ENCODE measurements around the gene TNFSF9.

DNA sequence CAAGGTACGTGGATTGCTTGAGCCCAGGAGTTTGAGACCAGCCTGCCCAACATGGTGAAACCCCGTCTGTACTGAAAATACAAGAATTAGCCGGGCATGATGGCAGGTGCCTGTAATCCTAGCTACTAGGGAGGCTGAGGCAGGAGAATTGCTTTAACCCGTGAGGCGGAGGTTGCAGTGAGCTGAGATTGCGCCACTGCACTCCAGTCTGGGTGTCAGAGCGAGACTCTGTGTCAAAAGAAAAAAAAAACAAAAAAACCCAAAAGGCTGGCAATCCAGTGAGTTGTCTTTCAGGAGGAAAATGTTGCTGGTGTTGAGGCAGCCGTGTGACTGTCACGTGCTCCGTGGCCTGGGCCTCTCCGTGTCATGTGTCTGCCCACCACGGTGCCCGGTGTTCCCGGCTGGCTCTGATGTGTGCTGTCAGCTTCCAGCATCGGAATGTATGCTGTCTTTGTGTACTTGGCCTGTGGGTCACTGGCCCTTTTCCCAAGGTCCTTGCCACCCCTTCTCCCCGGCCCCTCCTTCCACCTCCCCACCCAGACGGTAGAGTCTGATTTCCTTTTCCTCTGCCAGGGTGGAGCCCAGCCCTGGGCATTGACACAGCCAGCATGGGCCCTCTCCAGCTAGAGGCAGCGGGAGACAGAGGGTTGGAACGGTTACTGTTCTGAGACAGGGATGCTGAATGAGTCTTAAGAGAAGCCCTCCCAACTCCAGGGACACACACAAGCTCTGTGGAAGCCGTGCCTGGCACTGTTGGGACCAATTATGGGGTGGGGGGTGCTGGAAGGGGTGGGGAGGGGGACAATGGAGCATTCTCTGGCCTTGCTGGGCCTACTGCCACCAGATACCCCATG, 21.5 kb upstream of the TNFSF9 start:
- TF ChIP-seq, protein P1, sequence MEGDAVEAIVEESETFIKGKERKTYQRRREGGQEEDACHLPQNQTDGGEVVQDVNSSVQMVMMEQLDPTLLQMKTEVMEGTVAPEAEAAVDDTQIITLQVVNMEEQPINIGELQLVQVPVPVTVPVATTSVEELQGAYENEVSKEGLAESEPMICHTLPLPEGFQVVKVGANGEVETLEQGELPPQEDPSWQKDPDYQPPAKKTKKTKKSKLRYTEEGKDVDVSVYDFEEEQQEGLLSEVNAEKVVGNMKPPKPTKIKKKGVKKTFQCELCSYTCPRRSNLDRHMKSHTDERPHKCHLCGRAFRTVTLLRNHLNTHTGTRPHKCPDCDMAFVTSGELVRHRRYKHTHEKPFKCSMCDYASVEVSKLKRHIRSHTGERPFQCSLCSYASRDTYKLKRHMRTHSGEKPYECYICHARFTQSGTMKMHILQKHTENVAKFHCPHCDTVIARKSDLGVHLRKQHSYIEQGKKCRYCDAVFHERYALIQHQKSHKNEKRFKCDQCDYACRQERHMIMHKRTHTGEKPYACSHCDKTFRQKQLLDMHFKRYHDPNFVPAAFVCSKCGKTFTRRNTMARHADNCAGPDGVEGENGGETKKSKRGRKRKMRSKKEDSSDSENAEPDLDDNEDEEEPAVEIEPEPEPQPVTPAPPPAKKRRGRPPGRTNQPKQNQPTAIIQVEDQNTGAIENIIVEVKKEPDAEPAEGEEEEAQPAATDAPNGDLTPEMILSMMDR (IDR thresholded peaks at IDR 0.05): no peak
- TF ChIP-seq POLR2A (IDR thresholded peaks at IDR 0.05): no peak

All from Peyer's patch (tissue), 4 donors.